Tibial nerve (tissue), 4 donors: ENCODE data around the gene ZDHHC20.

ENCODE experiments used
- EP300 ChIP-seq, 2 donors: sonication (generic); formaldehyde crosslinking; IDR thresholded peaks; one replicate each; pipeline ENCODE4 v1.6.1; 2017; ENCODE audit warnings: antibody characterized with exemption in 2 of 2, mild to moderate bottlenecking in 1 of 2
- POLR2A ChIP-seq, 2 donors: fragments of 450-650 bp; IDR thresholded peaks; one replicate each; pipeline ENCODE4 v1.6.1; 2017; ENCODE audit warnings: antibody characterized with exemption in 2 of 2, mild to moderate bottlenecking in 2 of 2, moderate library complexity in 2 of 2
- TF ChIP-seq, protein P1 (sequence below), 5 experiments: fragments of 200-600 bp in 3 of 5; fragments of 450-650 bp in 2 of 5; sonication (generic) in 3 of 5; IDR thresholded peaks; one replicate each; pipeline ENCODE4 v1.5.1; 2016 to 2019; ENCODE audit warnings: antibody characterized with exemption in 5 of 5, mild to moderate bottlenecking in 3 of 5, moderate library complexity in 2 of 5

DNA sequence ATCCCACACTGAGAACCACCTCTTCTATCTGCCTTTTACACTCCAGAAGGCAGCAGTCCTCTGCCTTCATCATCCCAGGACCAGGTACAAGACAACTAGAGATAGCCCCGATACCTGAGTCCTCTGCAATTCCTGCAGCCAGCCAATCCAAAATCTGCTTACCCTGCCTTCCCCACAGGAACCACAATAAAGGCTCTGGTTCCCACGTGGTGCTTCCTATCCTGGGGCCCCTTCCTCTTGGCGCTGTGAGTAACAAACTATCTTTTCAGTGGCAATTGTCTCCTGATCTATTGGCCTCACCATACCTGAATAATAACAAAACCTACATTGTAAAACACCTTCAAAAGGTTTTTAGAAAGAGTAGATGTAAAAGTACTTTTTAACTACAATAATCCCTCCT lies 63.1 kb downstream of the ZDHHC20 start:
- TF ChIP-seq, protein P1, sequence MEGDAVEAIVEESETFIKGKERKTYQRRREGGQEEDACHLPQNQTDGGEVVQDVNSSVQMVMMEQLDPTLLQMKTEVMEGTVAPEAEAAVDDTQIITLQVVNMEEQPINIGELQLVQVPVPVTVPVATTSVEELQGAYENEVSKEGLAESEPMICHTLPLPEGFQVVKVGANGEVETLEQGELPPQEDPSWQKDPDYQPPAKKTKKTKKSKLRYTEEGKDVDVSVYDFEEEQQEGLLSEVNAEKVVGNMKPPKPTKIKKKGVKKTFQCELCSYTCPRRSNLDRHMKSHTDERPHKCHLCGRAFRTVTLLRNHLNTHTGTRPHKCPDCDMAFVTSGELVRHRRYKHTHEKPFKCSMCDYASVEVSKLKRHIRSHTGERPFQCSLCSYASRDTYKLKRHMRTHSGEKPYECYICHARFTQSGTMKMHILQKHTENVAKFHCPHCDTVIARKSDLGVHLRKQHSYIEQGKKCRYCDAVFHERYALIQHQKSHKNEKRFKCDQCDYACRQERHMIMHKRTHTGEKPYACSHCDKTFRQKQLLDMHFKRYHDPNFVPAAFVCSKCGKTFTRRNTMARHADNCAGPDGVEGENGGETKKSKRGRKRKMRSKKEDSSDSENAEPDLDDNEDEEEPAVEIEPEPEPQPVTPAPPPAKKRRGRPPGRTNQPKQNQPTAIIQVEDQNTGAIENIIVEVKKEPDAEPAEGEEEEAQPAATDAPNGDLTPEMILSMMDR (IDR thresholded peaks at IDR 0.05) = no peak
- TF ChIP-seq EP300 (IDR thresholded peaks at IDR 0.05) (no peak), POLR2A (IDR thresholded peaks at IDR 0.05) (no peak)
